GM18870 (cell line): Measurements from ENCODE around the gene FLT3.
"Not testable (repeated sequence)": the region's sequence is repeated elsewhere in the genome, so short reads cannot be mapped to it uniquely, and the experiment has no call there.

Source experiments
- ATAC-seq: cut with Tn5 transposase; IDR thresholded peaks from one replicate; pipeline ENCODE4 v1.9.1; 2021; ENCODE audit warnings: moderate library complexity; ENCODE audit not compliant: unreplicated experiment

FLT3 gene

GRCh38 chr13:28005016-28005415 is 95.4 kb downstream of the FLT3 start:
- not testable (repeated sequence) for ATAC-seq

- ATAC-seq = no peak
Observed at GRCh38 chr13:28002886-28003698, 97.3 kb downstream of the FLT3 start.

- no peak for ATAC-seq
Observed at GRCh38 chr13:28001837-28002473, 98.4 kb downstream of the FLT3 start.

- no peak for ATAC-seq
Observed at GRCh38 chr13:28001049-28001448, 99.3 kb downstream of the FLT3 start.

GRCh38 chr13:28000567-28000966 is 99.8 kb downstream of the FLT3 start:
- no peak for ATAC-seq

GRCh38 chr13:27997904-27998522 is 102.4 kb downstream of the FLT3 start:
- no peak for ATAC-seq

DNA sequence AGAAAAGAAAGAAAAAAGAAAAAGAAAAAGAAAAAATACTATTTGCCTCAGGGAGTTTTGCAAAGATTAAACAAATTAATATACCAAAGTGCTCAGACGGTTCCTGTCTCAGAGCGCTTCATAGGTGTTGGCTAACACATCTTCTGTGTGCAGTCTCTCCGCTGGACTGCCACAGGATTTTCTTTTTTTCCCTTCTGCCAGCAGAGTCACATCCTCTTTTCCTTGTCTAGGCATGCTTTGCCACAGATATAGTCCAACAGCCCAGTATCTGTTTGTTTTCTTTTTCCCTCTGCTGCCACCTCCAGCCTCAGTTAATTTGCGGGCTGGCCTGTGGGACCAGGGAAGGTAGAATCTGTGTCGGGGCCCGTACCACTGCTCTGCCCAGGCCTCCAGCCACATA is 108.5 kb downstream of the FLT3 start:
- ATAC-seq = no peak

DNA sequence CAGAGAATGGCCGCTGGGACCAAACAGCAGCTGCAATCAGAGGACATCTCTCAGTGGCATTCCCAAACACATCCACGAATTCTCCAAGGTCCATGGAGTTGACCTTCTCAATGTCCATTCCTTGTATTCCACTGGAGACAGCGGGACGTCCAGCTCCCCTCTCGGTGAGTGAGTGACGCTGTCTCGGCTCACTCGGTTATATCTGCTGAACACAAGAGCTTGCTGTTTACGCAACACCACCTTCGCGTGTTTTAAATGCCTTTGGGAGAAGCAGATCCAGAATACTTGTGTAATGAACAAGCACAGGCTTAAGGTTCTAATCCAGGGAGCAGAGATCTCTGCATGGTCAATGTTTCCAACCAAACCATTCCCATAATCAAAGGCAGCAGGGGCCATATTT is 111.9 kb downstream of the FLT3 start, which contains the start of gene URAD:
Gene URAD, minus strand, starts transcription at position 174 of the 400 bp plus-strand sequence. Its CDS starts 56 bp downstream, at position 118.
- ATAC-seq = no peak

- no peak for ATAC-seq
Observed at GRCh38 chr13:27985600-27985999, 114.8 kb downstream of the FLT3 start.

DNA sequence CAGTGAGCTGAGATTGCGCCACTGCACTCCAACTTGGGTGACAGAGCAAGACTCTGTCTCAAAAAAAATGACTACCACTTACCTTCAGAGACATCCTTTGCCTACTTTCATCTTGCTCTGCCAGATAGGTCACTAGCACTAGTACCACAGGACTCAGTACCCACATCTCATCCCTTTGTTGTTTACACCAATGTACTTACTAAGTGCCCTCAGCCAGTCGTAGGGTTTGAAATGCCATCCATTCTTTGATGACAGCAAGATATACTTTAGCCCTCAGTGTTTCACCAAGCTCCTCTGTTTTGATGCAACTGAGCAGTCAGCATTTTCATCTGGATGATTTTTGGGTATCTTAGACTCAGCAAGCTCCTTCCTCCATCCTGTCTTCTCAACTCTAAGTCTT is 118.0 kb downstream of the FLT3 start:
- ATAC-seq = no peak

GRCh38 chr13:27981006-27981708 is 119.2 kb downstream of the FLT3 start:
- ATAC-seq = no peak

DNA sequence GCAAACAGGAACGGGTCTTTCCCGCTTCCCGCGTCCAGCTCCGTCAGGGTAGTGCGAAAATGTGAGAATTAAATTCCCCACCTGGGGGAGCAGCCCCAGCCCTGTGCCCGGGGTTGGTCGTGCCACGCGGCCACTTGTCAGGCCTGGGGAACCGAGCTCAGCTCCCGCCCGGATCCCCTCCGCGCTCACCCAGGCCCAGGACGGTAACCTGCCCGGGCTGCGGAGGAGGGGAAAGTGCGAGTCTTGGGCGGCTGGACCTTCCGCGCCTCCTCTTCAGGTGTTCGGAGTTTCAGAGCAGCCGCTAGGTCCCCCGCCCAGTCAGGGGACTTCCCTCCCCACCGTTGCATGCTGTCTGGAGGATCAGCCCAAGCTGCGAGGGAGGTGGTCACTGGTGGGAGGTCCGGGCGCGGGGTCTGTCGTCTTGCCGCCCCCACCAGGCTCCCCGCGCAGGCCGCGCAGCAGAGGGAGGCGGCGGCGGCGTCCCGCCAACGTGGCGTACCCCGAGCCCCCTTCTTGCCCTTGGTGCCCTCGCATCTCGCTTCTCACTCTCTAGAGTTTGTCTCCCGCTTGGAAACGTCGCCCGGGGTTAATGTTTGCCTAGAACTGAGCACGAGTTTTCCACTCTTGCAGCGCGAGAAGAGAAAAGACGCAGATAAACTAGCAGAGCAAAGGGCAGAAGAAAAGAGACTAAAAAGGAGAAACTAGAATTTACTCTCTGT is 119.9 kb downstream of the FLT3 start:
- no peak for ATAC-seq

DNA sequence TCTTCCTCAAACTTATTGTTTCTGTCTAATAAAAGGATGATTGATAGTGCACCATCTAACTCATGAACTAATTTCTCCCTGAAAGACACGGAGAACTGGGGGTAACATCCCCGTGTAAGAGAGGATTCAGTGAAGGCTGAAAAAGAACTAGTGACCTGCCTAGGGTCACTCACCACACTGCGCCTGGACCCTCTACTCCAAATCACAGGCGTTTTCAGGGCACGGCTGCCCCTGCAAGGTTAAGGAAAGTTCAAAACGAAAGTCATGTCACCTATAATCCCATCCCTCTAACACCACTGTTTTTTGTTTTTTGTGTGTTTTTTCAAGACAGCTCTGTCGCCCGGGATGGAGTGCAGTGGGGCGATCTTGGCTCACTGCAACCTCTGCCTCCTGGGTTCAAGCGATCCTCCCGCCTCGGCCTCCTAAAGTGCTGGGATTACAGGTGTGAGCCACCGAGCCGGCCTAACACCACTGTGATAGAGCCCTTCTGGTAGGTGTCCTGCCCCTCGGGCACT is 120.6 kb downstream of the FLT3 start:
- no peak for ATAC-seq

GRCh38 chr13:27979001-27979643 is 121.3 kb downstream of the FLT3 start:
- ATAC-seq = no peak

GRCh38 chr13:27978301-27978968 is 121.9 kb downstream of the FLT3 start:
- ATAC-seq = no peak

GRCh38 chr13:27977476-27978300 is 122.7 kb downstream of the FLT3 start:
- no peak for ATAC-seq

DNA sequence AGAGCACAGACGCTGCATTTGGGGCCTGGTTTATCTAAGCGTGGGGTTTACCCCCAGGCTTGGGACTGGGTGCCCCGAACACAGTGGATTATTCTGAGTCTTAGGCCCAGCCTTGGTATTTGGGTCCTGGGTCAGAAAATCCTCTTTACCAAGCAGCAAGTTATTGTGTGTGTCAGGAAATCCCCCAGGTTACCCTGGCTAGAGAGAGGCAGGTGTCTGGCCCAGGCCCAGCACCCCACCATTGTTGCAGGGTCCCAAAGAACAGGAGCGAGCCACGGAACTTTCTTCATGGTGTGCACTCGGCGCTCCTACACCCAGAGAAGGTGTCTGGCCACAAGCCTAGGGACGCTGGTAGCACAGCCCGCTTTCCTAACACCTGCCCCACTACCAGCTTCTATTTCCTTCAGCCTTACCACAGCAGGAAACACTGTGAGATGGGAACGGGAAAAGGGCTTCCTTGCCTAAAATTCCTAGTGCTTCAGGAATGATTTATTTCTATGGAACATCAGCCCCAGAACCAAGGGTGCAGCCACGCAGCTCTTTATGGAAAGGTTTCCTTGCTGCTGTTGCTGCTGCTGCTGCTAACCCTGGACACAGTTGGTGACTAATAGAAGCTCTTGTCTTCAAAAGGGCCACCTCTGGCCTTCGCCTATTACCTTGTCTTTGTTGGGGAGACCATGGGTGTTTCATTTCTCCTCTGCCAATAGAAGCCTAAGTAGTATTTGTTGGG is 123.8 kb downstream of the FLT3 start:
- no peak for ATAC-seq
